Heart right ventricle (tissue), 16 donors: ENCODE results near the gene SAA1. TPM values are rescaled to one million over a fixed set of nuclear protein-coding genes. Genes with fewer than 3 reads are reported as not detected.
"Not testable (repeated sequence)": the region's sequence is repeated elsewhere in the genome, so short reads cannot be mapped to it uniquely, and the experiment has no call there.

Experiments
- ATAC-seq, 8 donors: fragments of 200-7000 bp; cut with Tn5 transposase; one replicate each; pipeline ENCODE4 v1.9.1; 2020; ENCODE audit warnings: mild to moderate bottlenecking in 8 of 8, moderate library complexity in 8 of 8, moderate number of reproducible peaks in 1 of 8
- DNase-seq, 2 donors: peaks; one replicate each; pipeline ENCODE4 v3.0.0-alpha.2; 2020
- H3K27ac ChIP-seq, 10 donors: fragments of 200-600 bp; sonication (generic) in 2 of 10; one replicate each; pipeline versions ENCODE4 v1.5.0 to v1.8.0; 2020 to 2022; ENCODE audit warnings: mild to moderate bottlenecking in 3 of 10
- H3K27me3 ChIP-seq, 7 donors: fragments of 200-600 bp; one replicate each; pipeline ENCODE4 v1.8.0; 2021 to 2022; ENCODE audit warnings: mild to moderate bottlenecking in 2 of 7
- H3K36me3 ChIP-seq, 9 donors: fragments of 200-600 bp; sonication (generic) in 1 of 9; one replicate each; pipeline versions ENCODE4 v1.5.0 to v1.8.0; 2020 to 2022; ENCODE audit warnings: mild to moderate bottlenecking in 2 of 9
- H3K4me1 ChIP-seq, 9 donors: fragments of 200-600 bp; sonication (generic) in 1 of 9; one replicate each; pipeline versions ENCODE4 v1.5.0 to v1.8.0; 2020 to 2022; ENCODE audit warnings: mild to moderate bottlenecking in 4 of 9
- H3K4me3 ChIP-seq, 10 donors: fragments of 200-600 bp; sonication (generic) in 2 of 10; one replicate each; pipeline versions ENCODE4 v1.5.0 to v1.8.0; 2020 to 2022; ENCODE audit warnings: mild to moderate bottlenecking in 7 of 10, moderate library complexity in 2 of 10
- H3K9me3 ChIP-seq, 11 donors: fragments of 200-600 bp in 10 of 11; sonication (generic) in 2 of 11; one replicate each; pipeline versions ENCODE4 v1.5.0 to v1.8.0; 2013 to 2022; ENCODE audit warnings: mild to moderate bottlenecking in 2 of 11, control low read depth in 1 of 11, moderate library complexity in 1 of 11
- CTCF ChIP-seq, 9 donors: fragments of 200-600 bp; sonication (generic) in 2 of 9; IDR thresholded peaks; one replicate each; pipeline versions ENCODE4 v1.5.0 to v1.8.0; 2021 to 2022; ENCODE audit warnings: antibody characterized with exemption in 9 of 9, mild to moderate bottlenecking in 5 of 9, moderate library complexity in 1 of 9
- WGBS, 2 donors: extraction: QIAGEN DNeasy Blood & Tissue Kit; methylation state at CpG; one replicate each; pipeline ENCODE4 v1.1.7; 2013; ENCODE audit warnings: inconsistent platforms in 1 of 2; 5-methylcytosine and 5-hydroxymethylcytosine counted together
- intact Hi-C, 10 donors: fragments of 100-400 bp; cut with DNase I; formaldehyde crosslinking; loops; one replicate each; pipeline versions ENCODE4 v1.11.1 to v1.14.2; 2022
- polyA plus RNA-seq, 2 donors: library from polyadenylated mRNA; stranded (reverse); fragments of 200-250 nt; gene quantifications; one replicate each; pipeline ENCODE4 v1.2.3, GENCODE V29; 2013
- total RNA-seq, 10 donors: library from RNA; stranded (reverse); fragmentation: NEBNext Ultra II Directional in 3 of 10; extraction: Animal tissue kit (Norgen Biotek cat#: 25700) in 3 of 10; gene quantifications; one replicate each; pipeline versions ENCODE4 v1.2.1 to v1.2.4, GENCODE V29; 2021 to 2023
- donor health status: Arrhythmogenic right ventricular cardiomyopathy.
- donor health status: ischemic (EF 13 %, LVEDD 7.1; RV severe dilation, severe dysfunction).
- donor health status: healthy with polysubstance abuse.
- donor health status: DM: no; HTN: yes; CAD: no.
- donor health status: DM: no; HTN: no; CAD: no.
- donor health status: ischemic (EF 25% LVEDD 6.9; RV normal size, moderate dysfunction).
- donor health status: ischemic (EF 25% LVEDD 5.7; RV mildly dilated, moderate dysfunction).
- donor health status: healthy.
- donor health status: DM: yes; HTN: yes; CAD: no.
- donor health status: Ischemic cardiomyopathy.
- donor health status: ischemic (EF 35%, LVEDD 5.7; RV mildly dilated, moderate dysfunction).
- donor health status: nonischemic (EF 11% LVEDD 7.7; RV severe dilation, severe dysfunction).
- donor health status: DM: yes; HTN: yes; CAD: no.
- donor health status: PGD.
- donor health status: ischemic (EF 29% LVEDD 5.4; RV normal size, mild dysfunction).
- donor health status: nonischemic (EF 23%, LVEDD 6.1; RV moderate dilation, normal function).

The SAA1 gene
- total and polyA plus RNA-seq, 12 donors: 0.57 to 29.0 (median 1.9) TPM; not detected in 2

- intact Hi-C loops: no loop called here
Observed at GRCh38 chr11:18264035-18264434, 2.0 kb upstream of the SAA1 start.

GRCh38 chr11:18264677-18265555 lies 1.1 kb upstream of the SAA1 start:
- ATAC-seq: no peak

More at GRCh38 chr11:18264035-18264434, 2.0 kb upstream of the SAA1 start:
- TF ChIP-seq CTCF (IDR thresholded peaks at IDR 0.05): no peak
- WGBS, 2 donors: 76 to 83% methylated on average over 4 of the region's 4 CpGs
- ATAC-seq: no peak
- no peaks in the 10 kb centered on the region for H3K36me3 ChIP-seq
- no peak overlapping the region for H3K4me3 ChIP-seq
- DNase-seq: no peak
- H3K27ac ChIP-seq: no peak overlapping the region
- peaks cover 0 to 3% (median 0%) of the 10 kb centered on the region in 7 donors for H3K27me3 ChIP-seq
- peaks cover 0 to 7% (median 0%) of the 10 kb centered on the region in 9 donors for H3K4me1 ChIP-seq
- H3K9me3 ChIP-seq: no peaks in the 10 kb centered on the region

DNA sequence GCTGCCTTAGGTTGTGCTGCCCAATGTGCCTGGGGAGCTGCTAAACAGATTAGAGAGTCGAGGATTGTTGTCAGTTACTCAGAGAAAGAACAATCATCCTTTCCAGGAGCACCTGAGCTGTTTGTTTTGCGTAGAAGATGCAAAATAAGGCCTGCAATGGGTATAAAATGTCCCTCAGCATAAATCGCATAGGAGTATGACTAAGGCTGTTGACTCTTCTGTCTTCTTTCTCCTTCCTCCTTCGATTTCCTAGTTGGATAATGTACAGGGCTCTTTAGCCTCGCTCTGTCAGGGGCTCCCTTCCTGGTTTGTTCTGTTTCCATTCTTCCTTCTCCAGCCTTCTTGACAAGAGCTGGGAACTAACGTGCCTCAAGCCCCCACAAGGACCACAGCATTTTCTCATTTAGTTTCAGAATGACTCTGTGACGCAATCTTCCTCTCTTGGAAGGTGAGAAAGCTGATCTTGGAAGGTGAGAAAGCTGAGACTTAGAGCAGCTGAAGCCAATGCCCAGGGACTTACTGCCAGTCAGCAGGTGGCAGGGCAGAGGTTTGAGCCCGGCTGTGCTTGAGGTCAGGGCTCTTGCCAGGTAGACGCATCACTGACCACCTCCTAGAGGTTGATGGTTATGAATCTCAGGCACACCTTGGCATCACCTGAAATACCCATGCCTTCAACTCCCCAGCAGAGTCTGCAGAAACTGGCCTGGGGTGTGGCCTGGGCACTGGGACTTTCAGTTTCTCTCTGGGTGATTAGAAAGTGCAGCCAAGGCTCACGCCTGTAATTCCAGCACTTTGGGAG lies 1.5 kb downstream of the SAA1 start:
- H3K27me3 ChIP-seq, H3K27ac ChIP-seq, H3K4me3 ChIP-seq, ATAC-seq, H3K36me3 ChIP-seq, intact Hi-C loops, H3K9me3 ChIP-seq, H3K4me1 ChIP-seq, DNase-seq: not testable (repeated sequence)
- 77 to 89% methylated on average over 2 to 6 of the region's 10 CpGs for WGBS, 2 donors

More at GRCh38 chr11:18264677-18265555, 1.1 kb upstream of the SAA1 start:
- peaks cover 0 to 3% (median 0%) of the 10 kb centered on the region in 7 donors for H3K27me3 ChIP-seq
- intact Hi-C loops: no loop called here
- DNase-seq: no peak
- H3K4me1 ChIP-seq: peaks cover 0 to 7% (median 0%) of the 10 kb centered on the region in 9 donors
- no peak overlapping the region for H3K27ac ChIP-seq
- H3K36me3 ChIP-seq: no peaks in the 10 kb centered on the region
- no peak for TF ChIP-seq CTCF (IDR thresholded peaks at IDR 0.05)
- WGBS, 2 donors: 59 to 94% methylated on average over 1 of the region's 1 CpG
- H3K4me3 ChIP-seq: no peak overlapping the region
- H3K9me3 ChIP-seq: no peaks in the 10 kb centered on the region

DNA sequence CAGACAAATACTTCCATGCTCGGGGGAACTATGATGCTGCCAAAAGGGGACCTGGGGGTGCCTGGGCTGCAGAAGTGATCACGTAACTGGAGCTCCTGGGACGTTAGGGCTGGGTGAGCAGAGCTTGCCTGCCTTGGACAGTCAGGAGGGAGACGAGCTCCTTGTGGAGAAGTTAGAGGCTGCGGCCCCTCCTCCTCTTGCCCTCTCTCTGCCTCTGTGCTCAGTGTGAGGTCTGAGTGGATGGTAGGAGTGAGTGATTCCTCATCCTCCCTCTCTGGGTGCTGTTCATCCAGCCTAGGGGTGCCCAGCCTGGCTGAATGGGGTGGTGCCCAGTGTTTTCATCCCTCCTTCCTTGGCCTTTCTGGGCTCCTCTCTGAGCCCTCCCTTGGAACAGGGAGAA lies 3.2 kb downstream of the SAA1 start:
- DNase-seq, ATAC-seq, H3K4me1 ChIP-seq, H3K36me3 ChIP-seq, intact Hi-C loops, H3K27ac ChIP-seq, H3K9me3 ChIP-seq, H3K27me3 ChIP-seq, H3K4me3 ChIP-seq: not testable (repeated sequence)
- WGBS, 2 donors: 71% methylated on average over 2 of the region's 5 CpGs; no CpG with 5 or more reads in 1 of the 2 donors

GRCh38 chr11:18270102-18270501 lies 4.0 kb downstream of the SAA1 start:
- no peaks in the 10 kb centered on the region for H3K36me3 ChIP-seq
- no peaks in the 10 kb centered on the region for H3K9me3 ChIP-seq
- intact Hi-C loops: no loop called here
- ATAC-seq (no peak), DNase-seq (no peak)
- H3K27me3 ChIP-seq: no peaks in the 10 kb centered on the region
- 71% methylated on average over 4 of the region's 4 CpGs for WGBS, 2 donors
- no peak for TF ChIP-seq CTCF (IDR thresholded peaks at IDR 0.05)
- H3K27ac ChIP-seq: no peak overlapping the region
- H3K4me3 ChIP-seq: no peak overlapping the region
- peaks cover 0 to 6% (median 0%) of the 10 kb centered on the region in 9 donors for H3K4me1 ChIP-seq
